ENCODE results near the gene CARD18.

- TF ChIP-seq ZBTB33 (IDR thresholded peaks at IDR 0.05) = no peak
- no peak for TF ChIP-seq CTCF (IDR thresholded peaks at IDR 0.05; ENCODE audit: low read depth, low read length, missing input control)
- TF ChIP-seq FOXA2 (IDR thresholded peaks at IDR 0.05) = no peak
- TF ChIP-seq RAD21 (IDR thresholded peaks at IDR 0.05) = no peak
Observed at GRCh38 chr11:105164208-105164607, 24.6 kb upstream of the CARD18 start.
